PC-3 (cell line): ENCODE results near the gene ZNF169. TPM values are rescaled to one million over a fixed set of nuclear protein-coding genes. Genes with fewer than 3 reads are reported as not detected.
"Not testable (repeated sequence)": the region's sequence is repeated elsewhere in the genome, so short reads cannot be mapped to it uniquely, and the experiment has no call there.

ENCODE experiments used
- ATAC-seq: fragments of 200-7000 bp; cut with Tn5 transposase; 2 replicates; pipeline ENCODE4 v1.9.1; 2020; ENCODE audit warnings: mild to moderate bottlenecking, moderate library complexity
- BruUV-seq: library from RNA; stranded (reverse); fragments of 400-500 nt; replicated peaks from 2 replicates; lab custom pipeline; 2021; lab: Mats Ljungman, UMichigan
- CTCF ChIA-PET: fragments of 300-600 bp; sonication (Branson Sonifier 250); formaldehyde crosslinking; loops from one replicate; lab custom pipeline; 2022; ENCODE audit warnings: antibody characterized with exemption; lab: Charles Lee
- POLR2A ChIA-PET: fragments of 300-600 bp; sonication (Branson Sonifier 250); formaldehyde crosslinking; loops from one replicate; lab custom pipeline; 2022; ENCODE audit warnings: antibody characterized with exemption; ENCODE audit not compliant: unreplicated experiment; lab: Charles Lee
- DNase-seq: peaks from one replicate; pipeline ENCODE4 v3.0.0-alpha.2; 2015
- H2AFZ ChIP-seq: fragments of 300-600 bp; sonication (generic); 2 replicates; pipeline ENCODE4 v1.6.0; 2016; ENCODE audit warnings: antibody characterized with exemption, low read length
- H3F3A ChIP-seq: fragments of 300-600 bp; sonication (generic); one replicate; pipeline ENCODE4 v1.6.0; 2017; ENCODE audit warnings: antibody characterized with exemption, low read length, control low read depth, mild to moderate bottlenecking; ENCODE audit not compliant: unreplicated experiment
- H3K27ac ChIP-seq: fragments of 300-600 bp; sonication (generic); 2 replicates; pipeline ENCODE4 v1.5.1; 2016; ENCODE audit warnings: mild to moderate bottlenecking, low read length
- H3K27me3 ChIP-seq: fragments of 300-600 bp; sonication (generic); 2 replicates; pipeline ENCODE4 v1.6.1; 2016; ENCODE audit warnings: low read length, mixed read lengths
- H3K36me3 ChIP-seq: fragments of 300-600 bp; sonication (generic); 2 replicates; pipeline ENCODE4 v1.6.1; 2016; ENCODE audit warnings: low read depth, mixed run types, low read length, mixed read lengths
- H3K4me1 ChIP-seq: fragments of 300-600 bp; sonication (generic); 2 replicates; pipeline ENCODE4 v1.5.1; 2016; ENCODE audit warnings: low read length; ENCODE audit not compliant: insufficient read depth
- H3K4me2 ChIP-seq: fragments of 300-600 bp; sonication (generic); 2 replicates; pipeline ENCODE4 v1.6.0; 2016; ENCODE audit warnings: low read length
- H3K4me3 ChIP-seq: fragments of 300-600 bp; sonication (generic); 2 replicates; pipeline ENCODE4 v1.5.1; 2016; ENCODE audit warnings: mild to moderate bottlenecking, low read length, mixed read lengths
- H3K79me2 ChIP-seq: fragments of 300-600 bp; sonication (generic); 2 replicates; pipeline ENCODE4 v1.6.1; 2017; ENCODE audit warnings: low read length, mixed read lengths
- H3K9ac ChIP-seq: fragments of 300-600 bp; sonication (generic); 2 replicates; pipeline ENCODE4 v1.6.0; 2016; ENCODE audit warnings: mild to moderate bottlenecking, low read length
- H3K9me2 ChIP-seq: fragments of 300-600 bp; sonication (generic); replicated peaks from 2 replicates; pipeline ENCODE4 v1.6.1; 2016; ENCODE audit warnings: mixed run types, low read length, mixed read lengths
- H3K9me3 ChIP-seq: fragments of 300-600 bp; sonication (generic); 2 replicates; pipeline ENCODE4 v1.6.1; 2016; ENCODE audit warnings: low read length, mixed read lengths
- H4K20me1 ChIP-seq: fragments of 300-600 bp; sonication (generic); 2 replicates; pipeline ENCODE4 v1.6.1; 2016; ENCODE audit warnings: low read length, mixed read lengths
- intact Hi-C: fragments of 100-400 bp; cut with micrococcal nuclease; formaldehyde crosslinking; loops from 2 replicates; pipeline ENCODE4 v1.9.0; 2023
- total RNA-seq: library from RNA; depleted of rRNA; stranded (reverse); fragments of >200 nt; gene quantifications from 2 replicates; pipeline ENCODE4 v1.2.3, GENCODE V29; 2014; rRNA removed

ZNF169 gene
- total RNA-seq, 1 experiment from 2014 or later, result 2.4 TPM

DNA sequence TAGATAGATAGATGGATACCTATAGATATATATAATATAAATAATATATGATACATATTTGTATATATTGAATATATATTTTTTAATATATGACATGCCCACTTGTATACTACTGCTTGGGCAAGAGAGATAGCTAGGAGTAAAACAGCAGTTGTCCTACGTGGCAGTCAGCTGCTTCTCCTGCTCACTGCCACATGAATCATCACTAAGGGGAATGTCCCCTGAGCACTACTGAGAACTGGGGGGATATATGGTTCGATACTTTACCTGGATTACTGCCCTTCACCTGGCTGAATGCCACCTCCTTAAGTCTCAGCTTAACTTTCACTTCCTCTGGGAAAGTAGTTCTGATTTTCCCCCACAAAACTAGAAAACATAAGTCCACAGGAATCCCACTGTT is 82.6 kb downstream of the ZNF169 start:
- H3K4me1 ChIP-seq, H3K9me3 ChIP-seq, H3F3A ChIP-seq, H3K4me3 ChIP-seq, H3K79me2 ChIP-seq, H3K4me2 ChIP-seq, H3K27ac ChIP-seq, H3K9me2 ChIP-seq, ATAC-seq, DNase-seq, H3K27me3 ChIP-seq, POLR2A ChIA-PET, CTCF ChIA-PET, H3K36me3 ChIP-seq, BruUV-seq, H3K9ac ChIP-seq, intact Hi-C loops, H2AFZ ChIP-seq, H4K20me1 ChIP-seq: not testable (repeated sequence)

DNA sequence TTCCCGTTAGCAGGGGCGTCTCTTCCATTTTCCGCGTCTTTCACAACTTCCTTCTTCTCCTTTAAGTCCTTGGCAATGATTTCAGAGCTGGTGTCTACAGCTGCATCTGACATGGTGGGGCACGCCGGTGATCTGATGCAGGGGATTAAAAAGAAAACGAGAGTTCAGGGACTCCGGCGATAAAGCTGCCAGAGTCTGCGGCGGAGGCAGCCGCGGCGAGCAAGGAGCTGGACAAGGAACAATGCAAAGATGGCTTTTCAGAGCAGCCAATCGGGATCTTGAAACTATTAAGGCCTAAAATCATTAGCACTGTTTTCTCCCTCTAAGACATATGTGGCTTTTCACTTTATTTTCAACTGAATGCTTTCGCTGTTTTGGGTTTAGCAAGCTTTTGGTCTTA is 88.4 kb downstream of the ZNF169 start:
- H3K27me3 ChIP-seq, H3K79me2 ChIP-seq, H3K4me2 ChIP-seq, H3K4me3 ChIP-seq, intact Hi-C loops, H3K9ac ChIP-seq, DNase-seq, POLR2A ChIA-PET, H3F3A ChIP-seq, H3K9me2 ChIP-seq, CTCF ChIA-PET, H3K9me3 ChIP-seq, H2AFZ ChIP-seq, H3K36me3 ChIP-seq, H3K4me1 ChIP-seq, H3K27ac ChIP-seq, BruUV-seq, ATAC-seq, H4K20me1 ChIP-seq: not testable (repeated sequence)

DNA sequence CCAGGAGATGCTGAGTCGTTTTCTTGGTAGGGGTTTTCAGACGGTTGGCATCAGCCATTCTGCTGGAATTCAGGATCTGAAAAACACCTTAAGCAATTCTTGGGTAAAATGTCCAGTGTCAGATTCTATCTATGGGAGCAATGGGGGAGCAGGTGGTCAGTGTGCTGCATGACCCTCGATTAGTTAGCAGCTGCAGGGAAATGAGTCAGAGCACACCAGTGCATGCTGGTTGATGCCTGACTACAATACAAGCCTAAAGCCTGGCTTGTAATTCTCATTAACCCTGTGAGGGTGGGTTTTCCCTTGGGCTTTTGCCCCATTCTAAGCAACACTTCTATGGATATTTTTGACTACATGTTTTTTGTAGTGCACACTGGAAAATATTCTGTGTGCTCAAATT is 89.7 kb downstream of the ZNF169 start:
- CTCF ChIA-PET, intact Hi-C loops, H3K4me1 ChIP-seq: not testable (repeated sequence)

More for the DNA sequence above, 89.7 kb downstream of the ZNF169 start:
- H4K20me1 ChIP-seq, H3K9me2 ChIP-seq, H3K9ac ChIP-seq, ATAC-seq, H3K27ac ChIP-seq, H3K27me3 ChIP-seq, BruUV-seq, DNase-seq, H3K36me3 ChIP-seq, H2AFZ ChIP-seq, H3F3A ChIP-seq, H3K4me3 ChIP-seq, H3K79me2 ChIP-seq, POLR2A ChIA-PET, H3K9me3 ChIP-seq, H3K4me2 ChIP-seq: not testable (repeated sequence)

Other genes with a start within 250 kb of the ZNF169 start
- gene PTPDC1, start 174.8 kb upstream of the ZNF169 start, total RNA-seq, result 5.4 TPM in 2 replicates
- gene NUTM2F, start 69.3 kb downstream of the ZNF169 start, total RNA-seq, result not detected in 2 replicates